Hippocampal formation (tissue), 2 donors: ENCODE measurements around the gene THOC1.

Experiments
- DNase-seq, 2 donors: peaks; one replicate each; lab custom pipeline; 2025; lab: John Stamatoyannopoulos, UW

THOC1 gene

GRCh38 chr18:274313-274712 lies 6.5 kb upstream of the THOC1 start:
- DNase-seq, result no peak

GRCh38 chr18:273525-273924 lies 5.7 kb upstream of the THOC1 start:
- DNase-seq, result no peak

GRCh38 chr18:272650-273049 lies 4.8 kb upstream of the THOC1 start:
- no peak for DNase-seq

- DNase-seq, result no peak
Observed at GRCh38 chr18:269480-270095, 1.7 kb upstream of the THOC1 start.

GRCh38 chr18:267380-267687 lies 513 bp downstream of the THOC1 start:
- no peak for DNase-seq

GRCh38 chr18:261398-262073 lies 6.3 kb downstream of the THOC1 start:
- DNase-seq, result no peak

- DNase-seq, result no peak
Observed at GRCh38 chr18:260547-260946, 7.3 kb downstream of the THOC1 start.

GRCh38 chr18:255171-255570 lies 12.7 kb downstream of the THOC1 start:
- no peak for DNase-seq

- no peak for DNase-seq
Observed at GRCh38 chr18:253121-253520, 14.7 kb downstream of the THOC1 start.

- no peak for DNase-seq
Observed at GRCh38 chr18:251572-251971, 16.3 kb downstream of the THOC1 start.

- no peak for DNase-seq
Observed at GRCh38 chr18:250685-251084, 17.2 kb downstream of the THOC1 start.

GRCh38 chr18:248053-248452 lies 19.8 kb downstream of the THOC1 start:
- no peak for DNase-seq

- no peak for DNase-seq
Observed at GRCh38 chr18:245282-245847, 22.5 kb downstream of the THOC1 start.

- no peak for DNase-seq
Observed at GRCh38 chr18:240175-240574, 27.7 kb downstream of the THOC1 start.

- no peak for DNase-seq
Observed at GRCh38 chr18:231563-231962, 36.3 kb downstream of the THOC1 start.

- no peak for DNase-seq
Observed at GRCh38 chr18:228586-228985, 39.3 kb downstream of the THOC1 start.

- no peak for DNase-seq
Observed at GRCh38 chr18:227902-228301, 39.9 kb downstream of the THOC1 start.

- no peak for DNase-seq
Observed at GRCh38 chr18:227374-227773, 40.5 kb downstream of the THOC1 start.

- no peak for DNase-seq
Observed at GRCh38 chr18:225745-226144, 42.1 kb downstream of the THOC1 start.

- DNase-seq, result no peak
Observed at GRCh38 chr18:220708-221107, 47.1 kb downstream of the THOC1 start.

GRCh38 chr18:217532-218336 lies 50.1 kb downstream of the THOC1 start:
- no peak for DNase-seq

GRCh38 chr18:215448-216010 lies 52.3 kb downstream of the THOC1 start:
- DNase-seq, result no peak

GRCh38 chr18:213966-214365 lies 53.9 kb downstream of the THOC1 start:
- peak in 1 of 2 donors; percentile 33 for DNase-seq
